ENCODE measurements around the gene RNF187. TPM values are rescaled to one million over a fixed set of nuclear protein-coding genes. Genes with fewer than 3 reads are reported as not detected.

Gene RNF187
- 153 TPM for total RNA-seq (ENCODE audit: unreplicated experiment)
- long read RNA-seq, transcript RNF187-201 (4 exons, 3,017 nt) = major isoform, 178 of 196 reads
- long read RNA-seq, partial matches to known transcripts = 5 of 196 reads
- long read RNA-seq, other reads (novel, unspliced or antisense) = 13 of 196 reads

DNA sequence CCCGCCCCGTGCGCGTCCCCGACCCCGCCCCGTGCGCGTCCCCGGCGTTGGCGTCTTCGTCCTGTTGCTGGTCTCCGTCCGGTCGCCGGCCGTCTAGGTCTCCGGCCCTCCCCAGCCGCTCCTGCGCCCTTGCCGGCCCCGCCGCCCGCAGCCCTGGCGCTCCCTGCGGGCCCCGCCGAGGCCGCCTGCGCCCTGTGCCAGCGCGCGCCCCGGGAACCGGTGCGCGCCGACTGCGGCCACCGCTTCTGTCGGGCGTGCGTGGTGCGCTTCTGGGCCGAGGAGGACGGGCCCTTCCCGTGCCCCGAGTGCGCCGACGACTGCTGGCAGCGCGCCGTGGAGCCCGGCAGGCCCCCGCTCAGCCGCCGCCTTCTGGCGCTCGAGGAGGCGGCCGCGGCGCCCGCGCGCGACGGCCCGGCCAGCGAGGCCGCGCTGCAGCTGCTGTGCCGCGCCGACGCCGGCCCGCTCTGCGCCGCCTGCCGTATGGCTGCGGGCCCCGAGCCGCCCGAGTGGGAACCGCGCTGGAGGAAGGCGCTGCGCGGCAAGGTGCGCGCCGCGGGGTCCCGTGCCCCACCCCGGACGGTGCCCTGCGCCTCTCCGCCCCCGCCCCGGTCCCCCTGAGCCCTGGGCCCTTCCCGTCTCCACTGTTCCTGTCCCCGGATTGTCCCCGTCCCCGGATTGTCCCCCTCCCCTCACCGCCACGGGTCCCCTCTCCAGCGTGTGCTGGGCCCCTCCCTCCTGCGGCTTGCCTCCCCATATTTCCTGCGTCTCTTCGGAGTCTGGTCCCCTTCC lies at the start of gene RNF187:
Gene RNF187 (plus strand): TSS at position 47 of the 789 bp plus-strand sequence.
- peak within 1 kb of the TSS; percentile 97 for H3K27ac Mint-ChIP-seq (ENCODE audit: unreplicated experiment)
- peaks cover 15% of the 10 kb centered on the region for H3K36me3 Mint-ChIP-seq (ENCODE audit: low read depth, unreplicated experiment)
- H3K4me3 Mint-ChIP-seq (ENCODE audit: unreplicated experiment) = peak within 1 kb of the TSS; percentile 98
- H3K4me1 Mint-ChIP-seq (ENCODE audit: unreplicated experiment) = peaks cover 8% of the 10 kb centered on the region
- no peaks in the 10 kb centered on the region for H3K9me3 Mint-ChIP-seq (ENCODE audit: unreplicated experiment)
- TF ChIP-seq, protein P1, sequence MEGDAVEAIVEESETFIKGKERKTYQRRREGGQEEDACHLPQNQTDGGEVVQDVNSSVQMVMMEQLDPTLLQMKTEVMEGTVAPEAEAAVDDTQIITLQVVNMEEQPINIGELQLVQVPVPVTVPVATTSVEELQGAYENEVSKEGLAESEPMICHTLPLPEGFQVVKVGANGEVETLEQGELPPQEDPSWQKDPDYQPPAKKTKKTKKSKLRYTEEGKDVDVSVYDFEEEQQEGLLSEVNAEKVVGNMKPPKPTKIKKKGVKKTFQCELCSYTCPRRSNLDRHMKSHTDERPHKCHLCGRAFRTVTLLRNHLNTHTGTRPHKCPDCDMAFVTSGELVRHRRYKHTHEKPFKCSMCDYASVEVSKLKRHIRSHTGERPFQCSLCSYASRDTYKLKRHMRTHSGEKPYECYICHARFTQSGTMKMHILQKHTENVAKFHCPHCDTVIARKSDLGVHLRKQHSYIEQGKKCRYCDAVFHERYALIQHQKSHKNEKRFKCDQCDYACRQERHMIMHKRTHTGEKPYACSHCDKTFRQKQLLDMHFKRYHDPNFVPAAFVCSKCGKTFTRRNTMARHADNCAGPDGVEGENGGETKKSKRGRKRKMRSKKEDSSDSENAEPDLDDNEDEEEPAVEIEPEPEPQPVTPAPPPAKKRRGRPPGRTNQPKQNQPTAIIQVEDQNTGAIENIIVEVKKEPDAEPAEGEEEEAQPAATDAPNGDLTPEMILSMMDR (IDR thresholded peaks at IDR 0.05; ENCODE audit: unreplicated experiment) = no peak
- DNase-seq (ENCODE audit: low spot score) = peak; percentile 92
- peaks cover 7% of the 10 kb centered on the region for H3K27me3 Mint-ChIP-seq (ENCODE audit: unreplicated experiment)

DNA sequence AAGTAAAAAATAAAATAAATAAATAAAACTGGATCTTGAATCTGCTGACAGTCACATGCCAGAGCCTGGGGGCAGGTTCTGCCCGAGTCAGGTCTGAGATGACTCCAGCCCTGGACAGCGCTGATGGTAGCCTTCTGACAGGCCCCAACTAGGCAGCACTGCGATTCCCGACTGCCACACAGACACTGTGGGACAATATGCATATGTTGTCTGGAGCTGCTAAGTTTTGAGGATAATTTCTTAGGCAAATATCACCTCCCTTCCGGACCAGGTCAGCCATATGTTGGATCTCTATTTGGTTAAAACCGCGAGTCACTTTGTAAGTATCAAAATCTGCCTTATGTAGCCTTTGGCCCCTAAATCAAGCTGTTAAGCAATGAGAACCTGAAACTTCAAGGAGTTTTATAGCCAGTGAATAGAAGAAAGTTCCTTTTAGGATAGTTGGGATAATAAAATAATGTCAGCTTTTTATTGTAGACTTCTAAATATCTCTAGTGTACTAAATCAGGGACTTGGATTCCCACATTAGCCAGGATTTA lies 49.7 kb upstream of the RNF187 start:
- Mint-ChIP-seq H3K9me3 (ENCODE audit: unreplicated experiment) (no peaks in the 10 kb centered on the region), H3K27ac (ENCODE audit: unreplicated experiment) (no peak overlapping the region), H3K4me1 (ENCODE audit: unreplicated experiment) (peaks cover 28% of the 10 kb centered on the region)

DNA sequence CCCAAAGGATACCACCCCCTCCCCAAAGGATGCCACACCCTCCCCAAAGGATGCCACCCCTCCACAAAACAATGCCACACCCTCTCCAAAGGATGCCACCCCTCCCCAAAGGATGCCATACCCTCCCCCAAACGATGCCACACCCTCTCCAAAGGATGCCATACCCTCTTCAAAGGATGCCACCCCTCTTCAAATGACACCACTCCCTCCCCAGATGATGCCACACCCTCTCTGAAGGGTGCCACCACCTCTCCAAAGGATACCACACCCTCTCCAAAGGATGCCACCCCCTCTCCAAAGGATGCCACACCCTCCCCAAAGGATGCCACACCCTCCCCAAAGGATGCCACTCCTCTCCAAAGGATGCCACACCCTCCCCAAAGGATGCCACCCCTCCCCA lies 48.9 kb upstream of the RNF187 start:
- Mint-ChIP-seq H3K27ac (ENCODE audit: unreplicated experiment) (no peak overlapping the region), H3K4me1 (ENCODE audit: unreplicated experiment) (peaks cover 20% of the 10 kb centered on the region), H3K27me3 (ENCODE audit: unreplicated experiment) (peaks cover 10% of the 10 kb centered on the region), H3K9me3 (ENCODE audit: unreplicated experiment) (no peaks in the 10 kb centered on the region), H3K36me3 (ENCODE audit: low read depth, unreplicated experiment) (no peaks in the 10 kb centered on the region), H3K4me3 (ENCODE audit: unreplicated experiment) (no peak overlapping the region)
- TF ChIP-seq, protein P1 (IDR thresholded peaks at IDR 0.05; ENCODE audit: unreplicated experiment) = no peak
- DNase-seq (ENCODE audit: low spot score) = no peak

More for the DNA sequence above, 49.7 kb upstream of the RNF187 start:
- TF ChIP-seq, protein P1 (IDR thresholded peaks at IDR 0.05; ENCODE audit: unreplicated experiment) = no peak
- no peak for DNase-seq (ENCODE audit: low spot score)
- Mint-ChIP-seq H3K27me3 (ENCODE audit: unreplicated experiment) (peaks cover 8% of the 10 kb centered on the region), H3K36me3 (ENCODE audit: low read depth, unreplicated experiment) (no peaks in the 10 kb centered on the region), H3K4me3 (ENCODE audit: unreplicated experiment) (no peak overlapping the region)

DNA sequence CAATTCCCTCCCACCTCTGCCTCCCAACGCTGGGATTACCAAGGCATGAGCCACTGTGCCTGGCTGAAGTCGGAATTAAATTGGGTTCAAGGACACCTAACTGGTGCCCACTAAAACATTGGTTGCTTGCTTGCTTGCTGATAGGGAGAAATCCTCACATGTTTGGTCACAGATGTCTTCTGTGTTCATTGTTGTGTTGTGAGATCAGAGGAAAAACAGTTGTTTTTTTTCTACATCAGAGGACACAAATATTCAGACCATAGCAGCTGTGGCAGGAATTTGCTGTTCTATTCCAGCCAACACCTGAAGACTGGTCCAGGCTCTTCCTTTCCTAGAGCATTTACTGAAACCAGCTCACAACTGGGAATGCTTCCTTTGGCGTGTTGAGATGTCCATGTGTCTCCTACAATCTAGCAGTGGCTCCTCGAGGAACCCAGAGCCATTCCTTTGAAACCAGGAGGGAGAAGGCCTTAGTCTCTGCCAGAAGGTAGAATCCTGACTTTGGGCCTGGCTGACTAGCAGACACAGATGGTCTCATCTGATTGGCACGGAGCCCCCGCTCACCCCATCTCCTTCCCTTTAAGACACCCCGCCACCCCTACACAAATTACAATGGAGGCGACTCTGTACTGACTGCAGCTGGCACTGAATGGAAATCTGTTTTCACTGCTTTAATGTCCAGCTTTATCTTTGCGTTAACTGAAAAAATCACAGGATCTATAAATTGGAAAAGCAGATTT lies 46.3 kb upstream of the RNF187 start:
- no peaks in the 10 kb centered on the region for H3K9me3 Mint-ChIP-seq (ENCODE audit: unreplicated experiment)
- no peak for DNase-seq (ENCODE audit: low spot score)
- peaks cover 9% of the 10 kb centered on the region for H3K4me1 Mint-ChIP-seq (ENCODE audit: unreplicated experiment)
- H3K27me3 Mint-ChIP-seq (ENCODE audit: unreplicated experiment) = peaks cover 20% of the 10 kb centered on the region
- no peak overlapping the region for H3K27ac Mint-ChIP-seq (ENCODE audit: unreplicated experiment)
- no peak overlapping the region for H3K4me3 Mint-ChIP-seq (ENCODE audit: unreplicated experiment)
- no peaks in the 10 kb centered on the region for H3K36me3 Mint-ChIP-seq (ENCODE audit: low read depth, unreplicated experiment)
- TF ChIP-seq, protein P1 (IDR thresholded peaks at IDR 0.05; ENCODE audit: unreplicated experiment) = no peak
